SK-N-MC (cell line): Measurements from ENCODE around the gene MAP6.

ENCODE experiments used
- DNase-seq: peaks from one replicate; pipeline ENCODE4 v3.0.0-alpha.2; 2011; ENCODE audit warnings: low read depth, low spot score
- H3K27ac ChIP-seq: fragments of 200-600 bp; sonication (generic); 2 replicates; pipeline ENCODE4 v1.5.1; 2016; ENCODE audit warnings: mixed run types
- H3K36me3 ChIP-seq: fragments of 200-600 bp; sonication (generic); 2 replicates; pipeline ENCODE4 v1.6.1; 2017; ENCODE audit warnings: antibody characterized with exemption, low read length, mixed read lengths; ENCODE audit not compliant: insufficient read depth
- H3K4me3 ChIP-seq: fragments of 200-600 bp; sonication (generic); 2 replicates; pipeline ENCODE4 v1.5.1; 2016
- H3K9ac ChIP-seq: fragments of 200-600 bp; sonication (generic); 2 replicates; pipeline ENCODE4 v1.8.0; 2017; ENCODE audit warnings: mixed run types, mixed read lengths; ENCODE audit not compliant: insufficient read length
- H3K9me3 ChIP-seq: fragments of 200-600 bp; sonication (generic); 2 replicates; pipeline ENCODE4 v1.6.1; 2017; ENCODE audit warnings: low read depth, mild to moderate bottlenecking, antibody characterized with exemption, low read length, moderate library complexity, mixed read lengths
- EZH2 ChIP-seq: fragments of 200-600 bp; sonication (generic); IDR thresholded peaks from one replicate; pipeline ENCODE4 v1.6.1; 2017; ENCODE audit warnings: antibody characterized with exemption
- FOXP2 ChIP-seq: optimal IDR thresholded peaks from 2 replicates; pipeline ENCODE3; 2011; ENCODE audit warnings: mild to moderate bottlenecking, moderate library complexity; ENCODE audit not compliant: insufficient read depth; ENCODE audit errors: extremely low read length, control extremely low read depth
- POLR2AphosphoS5 ChIP-seq: IDR thresholded peaks from 2 replicates; pipeline ENCODE4 v1.6.1; 2012; ENCODE audit warnings: mild to moderate bottlenecking, low read depth, low read length, borderline replicate concordance

Gene MAP6

DNA sequence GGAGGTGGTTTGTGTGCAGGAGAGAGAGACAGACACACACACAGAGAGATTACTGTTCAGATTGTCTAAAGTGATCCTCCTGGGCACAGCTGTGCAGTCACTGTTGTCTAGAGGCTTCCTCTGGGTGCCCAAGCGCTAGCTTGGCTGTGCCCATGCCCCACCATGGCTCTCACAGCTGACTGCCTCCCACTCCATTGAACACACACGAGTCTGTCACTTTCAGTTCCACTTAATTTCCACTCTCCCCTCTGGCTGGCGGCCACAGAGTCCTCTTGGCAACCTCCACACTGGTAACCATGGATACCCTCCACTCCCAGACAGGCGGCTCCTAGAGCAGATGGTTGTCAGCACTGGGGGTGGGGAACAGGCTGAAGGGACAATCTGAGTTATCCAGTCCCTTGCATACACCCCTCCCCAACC lies 29.1 kb downstream of the MAP6 start:
- no peak overlapping the region for H3K27ac ChIP-seq
- no peak for DNase-seq
- TF ChIP-seq POLR2AphosphoS5 (no peak), FOXP2 (no peak), EZH2 (no peak)
- no peaks in the 10 kb centered on the region for H3K36me3 ChIP-seq
- H3K4me3 ChIP-seq = peak overlapping the region; percentile 62
- no peak overlapping the region for H3K9ac ChIP-seq
- no peaks in the 10 kb centered on the region for H3K9me3 ChIP-seq

DNA sequence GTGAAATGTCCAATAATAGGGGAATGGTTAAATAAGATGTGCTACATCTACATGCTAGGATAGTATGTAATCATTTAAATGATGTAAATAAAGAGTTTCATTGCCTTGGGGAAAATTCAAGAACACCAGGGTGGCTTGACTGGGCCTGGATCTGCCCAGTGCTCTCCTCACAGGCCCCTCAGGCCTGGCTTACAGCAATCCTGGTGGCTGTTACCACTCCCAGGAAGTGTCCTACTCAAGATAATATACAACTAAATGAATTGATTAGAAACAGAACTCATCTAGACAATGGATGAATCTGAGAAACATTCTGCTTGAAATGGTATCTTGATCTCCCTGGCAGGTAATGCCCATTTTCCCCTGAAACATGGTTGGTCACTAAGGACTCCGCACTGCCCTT lies 30.8 kb downstream of the MAP6 start:
- H3K9me3 ChIP-seq = no peaks in the 10 kb centered on the region
- H3K36me3 ChIP-seq = no peaks in the 10 kb centered on the region
- 0 out of 2 replicates have a peak overlapping the region, but pooled peaks have one; percentile 5 for H3K27ac ChIP-seq
- H3K9ac ChIP-seq = no peak overlapping the region
- H3K4me3 ChIP-seq = no peak overlapping the region
- TF ChIP-seq EZH2 (no peak), POLR2AphosphoS5 (no peak), FOXP2 (no peak)
- DNase-seq = no peak

DNA sequence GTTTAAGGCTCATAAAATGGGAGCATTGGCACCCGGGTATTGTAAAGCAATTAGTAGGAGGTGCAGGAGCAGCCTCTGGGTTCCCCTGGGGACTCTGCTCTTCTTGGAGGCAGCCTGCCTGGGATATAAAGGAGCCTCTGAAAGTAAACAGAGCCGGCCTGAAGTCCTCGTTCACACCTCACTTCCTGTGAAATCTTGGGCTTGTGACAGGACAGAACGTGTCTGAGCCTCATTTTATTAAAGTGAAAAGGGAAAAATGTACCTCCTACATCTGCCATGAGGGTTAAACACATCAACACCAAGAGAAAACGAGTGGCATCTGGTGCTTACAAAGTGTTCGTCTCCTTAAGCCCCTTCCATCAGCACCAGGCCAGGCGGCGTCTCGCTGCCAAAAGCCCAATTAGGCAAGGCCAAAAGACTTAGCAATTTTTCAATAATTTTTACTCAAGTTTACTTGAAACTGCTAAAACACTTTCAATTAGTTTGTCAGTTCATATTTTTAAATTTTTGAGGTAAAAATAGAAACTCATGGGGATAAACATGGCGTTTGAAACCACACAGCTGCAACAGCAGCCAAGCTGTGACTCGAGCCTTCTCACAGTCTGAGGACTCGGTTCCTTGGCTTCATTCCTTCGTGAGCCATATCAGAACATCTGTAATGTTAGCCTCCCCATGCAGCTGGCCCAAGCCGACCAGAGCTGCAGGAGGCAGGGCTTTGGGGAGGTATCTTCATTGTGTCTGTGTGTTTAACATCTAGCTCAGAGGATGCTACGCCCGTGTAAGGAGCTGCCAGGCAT lies 33.6 kb downstream of the MAP6 start:
- TF ChIP-seq POLR2AphosphoS5 (no peak), FOXP2 (no peak), EZH2 (no peak)
- Histone ChIP-seq H3K9me3 (no peaks in the 10 kb centered on the region), H3K4me3 (no peak overlapping the region), H3K27ac (no peak overlapping the region), H3K36me3 (no peaks in the 10 kb centered on the region), H3K9ac (no peak overlapping the region)
- no peak for DNase-seq

DNA sequence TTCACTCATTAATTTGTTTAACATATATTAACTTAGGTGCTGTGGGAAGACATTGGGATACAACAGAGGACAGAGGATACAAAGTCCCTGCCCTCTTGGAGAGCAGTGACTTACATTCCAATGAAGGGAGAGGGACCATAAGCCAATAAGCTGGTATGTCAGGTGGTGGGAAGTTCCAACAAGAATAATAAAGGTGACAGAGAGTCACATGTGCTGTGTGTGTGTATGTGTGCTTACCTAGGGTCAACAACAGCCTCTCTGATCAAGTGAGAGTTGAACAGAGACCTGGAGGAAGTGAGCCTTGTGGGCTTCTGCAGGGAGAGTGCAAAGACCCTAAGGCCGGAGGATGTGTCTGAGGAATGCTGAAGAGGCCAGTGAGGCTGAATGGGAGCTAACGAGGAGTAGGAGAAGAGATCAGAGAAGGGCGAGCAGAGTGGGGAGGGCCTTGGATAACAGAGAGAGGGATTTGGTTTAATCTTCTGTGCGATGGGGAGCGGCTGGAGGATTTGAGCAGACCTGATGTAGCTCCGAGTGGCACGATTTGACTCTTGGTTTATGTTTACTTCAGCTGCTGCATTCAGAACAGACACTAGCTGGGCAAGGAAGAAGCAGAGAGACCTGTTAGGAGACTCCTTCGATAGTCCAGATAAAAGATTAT lies 35.3 kb downstream of the MAP6 start:
- Histone ChIP-seq H3K36me3 (no peaks in the 10 kb centered on the region), H3K9ac (no peak overlapping the region), H3K9me3 (no peaks in the 10 kb centered on the region), H3K27ac (no peak overlapping the region), H3K4me3 (no peak overlapping the region)
- no peak for DNase-seq
- TF ChIP-seq FOXP2 = no peak
- no peak for TF ChIP-seq EZH2
- no peak for TF ChIP-seq POLR2AphosphoS5

DNA sequence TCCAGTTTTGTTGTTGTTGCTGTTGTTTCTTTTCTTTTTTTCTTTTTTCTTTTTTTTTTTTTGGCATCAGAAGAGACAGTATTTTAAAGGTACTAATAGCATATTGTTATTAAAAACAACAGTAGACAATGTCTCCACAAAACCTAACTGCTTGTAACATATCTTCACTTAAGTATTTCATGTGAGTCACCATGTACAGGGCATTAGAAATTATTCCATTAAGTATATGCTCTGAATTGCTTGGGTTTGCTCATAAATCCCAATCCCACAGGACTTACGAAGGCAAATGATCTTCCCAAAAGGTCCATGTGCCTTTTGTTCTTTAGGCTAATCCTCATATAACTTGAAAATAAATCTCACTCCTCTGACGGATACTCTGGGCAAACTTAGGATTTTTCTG lies 35.9 kb downstream of the MAP6 start:
- H3K9ac ChIP-seq = no peak overlapping the region
- no peaks in the 10 kb centered on the region for H3K36me3 ChIP-seq
- TF ChIP-seq EZH2 = no peak
- TF ChIP-seq FOXP2 = no peak
- TF ChIP-seq POLR2AphosphoS5 = no peak
- no peak overlapping the region for H3K4me3 ChIP-seq
- no peak for DNase-seq
- H3K27ac ChIP-seq = no peak overlapping the region
- no peaks in the 10 kb centered on the region for H3K9me3 ChIP-seq

GRCh38 chr11:75632450-75632849 lies 36.4 kb downstream of the MAP6 start:
- H3K36me3 ChIP-seq = no peaks in the 10 kb centered on the region
- H3K9ac ChIP-seq = no peak overlapping the region
- no peak overlapping the region for H3K4me3 ChIP-seq
- H3K9me3 ChIP-seq = no peaks in the 10 kb centered on the region
- no peak overlapping the region for H3K27ac ChIP-seq
- TF ChIP-seq FOXP2 = no peak
- TF ChIP-seq EZH2 = no peak
- TF ChIP-seq POLR2AphosphoS5 = no peak
- no peak for DNase-seq

- TF ChIP-seq FOXP2 = no peak
- TF ChIP-seq EZH2 = no peak
- no peak for TF ChIP-seq POLR2AphosphoS5
- no peak for DNase-seq
- Histone ChIP-seq H3K9ac (no peak overlapping the region), H3K27ac (no peak overlapping the region), H3K9me3 (no peaks in the 10 kb centered on the region), H3K4me3 (no peak overlapping the region), H3K36me3 (no peaks in the 10 kb centered on the region)
Measured at GRCh38 chr11:75631086-75631730, 37.6 kb downstream of the MAP6 start.

- Histone ChIP-seq H3K36me3 (no peaks in the 10 kb centered on the region), H3K9me3 (no peaks in the 10 kb centered on the region), H3K4me3 (no peak overlapping the region), H3K9ac (no peak overlapping the region), H3K27ac (no peak overlapping the region)
- no peak for TF ChIP-seq FOXP2
- no peak for TF ChIP-seq POLR2AphosphoS5
- no peak for TF ChIP-seq EZH2
- no peak for DNase-seq
Measured at GRCh38 chr11:75627906-75628668, 40.8 kb downstream of the MAP6 start.
